ENCODE data around the gene CHST3.

- TF ChIP-seq CTCF (conservative IDR thresholded peaks at IDR 0.05; ENCODE audit: low read depth, low read length) (no peak), EZH2 (IDR thresholded peaks at IDR 0.05; ENCODE audit: borderline replicate concordance, low read depth, low read length, poor library complexity, severe bottlenecking) (no peak)
Observed at GRCh38 chr10:71938211-71938610, 26.0 kb upstream of the CHST3 start.

Data from A673 (cell line).